Breast epithelium (tissue), 3 donors: ENCODE measurements around the gene ZBTB24.

Experiments used
- POLR2A ChIP-seq: fragments of 450-650 bp; IDR thresholded peaks from one replicate; pipeline ENCODE4 v1.6.1; 2016; ENCODE audit warnings: antibody characterized with exemption, mild to moderate bottlenecking, moderate library complexity
- POLR2AphosphoS5 ChIP-seq, 3 donors: sonication (generic); formaldehyde crosslinking; IDR thresholded peaks; one replicate each; pipeline ENCODE4 v1.6.1; 2017; ENCODE audit warnings: antibody characterized with exemption in 3 of 3
- TF ChIP-seq, protein P1 (sequence below), 3 donors: fragments of 450-650 bp; IDR thresholded peaks; one replicate each; pipeline ENCODE4 v1.5.1; 2016 to 2017; ENCODE audit warnings: antibody characterized with exemption in 3 of 3, mild to moderate bottlenecking in 3 of 3, moderate library complexity in 3 of 3

DNA sequence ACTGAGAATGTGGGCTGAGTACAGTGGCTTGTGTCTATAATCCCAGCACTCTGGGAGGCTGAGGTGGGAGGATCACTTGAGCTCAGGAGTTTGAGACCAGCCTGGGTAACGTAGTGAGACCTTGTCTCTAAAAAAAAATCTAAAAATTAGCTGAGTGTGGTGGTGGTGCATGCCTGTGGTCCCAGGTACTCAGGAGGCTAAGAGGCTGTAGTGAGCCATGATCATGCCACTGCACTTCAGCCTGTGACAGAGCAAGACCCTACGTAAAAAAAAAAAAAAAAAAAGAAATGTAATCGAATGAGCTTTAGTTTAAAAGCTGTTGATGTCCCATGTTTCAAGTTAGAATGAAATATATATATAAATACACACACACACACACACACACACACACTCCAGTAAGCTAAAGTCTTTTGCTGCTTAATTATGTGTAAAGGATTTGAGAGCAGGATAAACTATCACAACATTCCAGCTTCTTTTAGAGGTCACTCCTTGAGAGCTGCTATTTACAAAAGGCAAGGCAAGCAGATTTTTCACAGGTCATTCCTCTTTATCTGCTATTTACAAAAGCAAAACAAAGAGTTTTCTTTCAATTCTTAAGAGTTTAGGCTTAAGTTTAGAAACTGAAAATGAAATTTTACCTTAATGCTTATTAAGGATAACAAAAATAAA, 22.7 kb downstream of the ZBTB24 start:
- TF ChIP-seq POLR2AphosphoS5 (IDR thresholded peaks at IDR 0.05), result no peak
- TF ChIP-seq, protein P1, sequence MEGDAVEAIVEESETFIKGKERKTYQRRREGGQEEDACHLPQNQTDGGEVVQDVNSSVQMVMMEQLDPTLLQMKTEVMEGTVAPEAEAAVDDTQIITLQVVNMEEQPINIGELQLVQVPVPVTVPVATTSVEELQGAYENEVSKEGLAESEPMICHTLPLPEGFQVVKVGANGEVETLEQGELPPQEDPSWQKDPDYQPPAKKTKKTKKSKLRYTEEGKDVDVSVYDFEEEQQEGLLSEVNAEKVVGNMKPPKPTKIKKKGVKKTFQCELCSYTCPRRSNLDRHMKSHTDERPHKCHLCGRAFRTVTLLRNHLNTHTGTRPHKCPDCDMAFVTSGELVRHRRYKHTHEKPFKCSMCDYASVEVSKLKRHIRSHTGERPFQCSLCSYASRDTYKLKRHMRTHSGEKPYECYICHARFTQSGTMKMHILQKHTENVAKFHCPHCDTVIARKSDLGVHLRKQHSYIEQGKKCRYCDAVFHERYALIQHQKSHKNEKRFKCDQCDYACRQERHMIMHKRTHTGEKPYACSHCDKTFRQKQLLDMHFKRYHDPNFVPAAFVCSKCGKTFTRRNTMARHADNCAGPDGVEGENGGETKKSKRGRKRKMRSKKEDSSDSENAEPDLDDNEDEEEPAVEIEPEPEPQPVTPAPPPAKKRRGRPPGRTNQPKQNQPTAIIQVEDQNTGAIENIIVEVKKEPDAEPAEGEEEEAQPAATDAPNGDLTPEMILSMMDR (IDR thresholded peaks at IDR 0.05), result no peak
- no peak for TF ChIP-seq POLR2A
